ENCODE measurements around the gene LEMD1. TPM values are rescaled to one million over a fixed set of nuclear protein-coding genes. Genes with fewer than 3 reads are reported as not detected.
A peak's percentile ranks its signal among the peaks of the same experiment; 100 is the strongest.

The LEMD1 gene
- total RNA-seq, 2 experiments from 2014 or later = 2.2 to 2.5 TPM

DNA sequence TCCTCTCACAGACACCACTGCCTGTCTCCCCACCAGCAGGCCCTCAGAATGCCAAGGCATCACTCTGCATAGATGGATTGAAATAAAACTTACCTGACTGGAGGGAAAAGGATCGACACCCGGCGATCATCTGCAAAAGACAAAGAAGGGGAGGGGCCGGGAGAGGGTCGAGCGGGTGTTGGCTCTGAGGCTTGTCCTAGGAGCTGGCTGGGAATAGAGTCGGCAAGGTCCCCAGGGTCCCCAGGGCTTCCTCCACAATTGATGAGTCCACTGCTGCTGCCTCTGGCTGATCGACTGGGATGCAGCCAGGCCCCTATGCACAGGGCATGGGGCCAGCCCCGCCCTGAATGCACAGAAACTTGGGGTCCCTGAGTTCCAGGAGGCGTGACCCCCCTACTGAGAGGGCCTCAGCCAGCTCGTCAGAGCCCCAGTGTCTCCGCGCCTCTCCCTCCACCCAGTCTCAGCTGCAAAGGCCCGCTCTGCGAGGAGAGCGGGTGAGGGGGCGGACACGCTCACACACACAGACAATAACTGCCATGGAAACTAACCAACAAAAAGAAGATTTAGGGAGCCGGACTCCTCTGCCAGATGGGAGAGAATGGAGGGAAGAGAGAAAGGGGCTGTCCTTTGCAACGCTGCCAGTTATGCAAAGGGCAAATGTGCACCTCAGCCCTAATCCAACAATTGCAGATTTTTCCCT is 65.3 kb downstream of the LEMD1 start, which contains the start of gene KLHDC8A:
Gene KLHDC8A (minus strand): TSS at position 483 of the 700 bp plus-strand sequence. CDS start 13,318 bp downstream, outside the sequence.
- no peaks in the 10 kb centered on the region for H3K9me3 Mint-ChIP-seq
- no peak within 1 kb of the TSS for H3K4me3 Mint-ChIP-seq
- peaks cover 15% of the 10 kb centered on the region for H3K27me3 Mint-ChIP-seq
- H3K4me1 Mint-ChIP-seq (ENCODE audit: low read depth) = no peaks in the 10 kb centered on the region
- intact Hi-C loops (cut with micrococcal nuclease) = no loop called here
- no peak within 1 kb of the TSS for H3K27ac Mint-ChIP-seq
- DNase-seq = no peak
- H3K36me3 Mint-ChIP-seq = no peaks in the 10 kb centered on the region
- ChIA-PET POLR2A (no interaction called here), CTCF (interaction anchor here (0.5 to 2.7 kb wide), 6 partner anchors 74 to 777 kb away, joined by 3 to 14 read pairs (median 6); no protein-coding TSS in a partner anchor)

DNA sequence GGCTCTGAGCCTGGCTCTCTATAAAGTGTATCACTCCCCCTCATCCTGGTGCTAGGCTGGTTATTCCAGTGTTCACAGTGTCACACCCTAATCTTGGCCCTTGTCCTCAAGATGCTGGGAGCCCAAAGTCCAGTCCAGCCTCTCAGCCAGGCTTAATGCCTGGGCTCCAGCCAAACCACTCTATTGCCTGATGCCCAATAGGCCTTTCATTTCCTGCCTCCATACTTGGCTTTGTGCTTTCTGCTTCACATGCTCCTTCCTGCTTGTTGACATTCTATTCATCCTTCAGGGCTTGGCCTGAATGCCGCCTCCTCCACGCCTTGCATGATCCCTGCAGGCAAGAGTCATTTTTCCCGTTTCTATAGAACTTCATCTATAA is 66.8 kb downstream of the LEMD1 start:
- intact Hi-C loops (cut with micrococcal nuclease) = loop anchor here (2.0 kb wide), 1 partner anchor 76 kb away; no protein-coding TSS in a partner anchor
- POLR2A ChIA-PET = no interaction called here
- H3K27ac Mint-ChIP-seq = no peak overlapping the region
- no peaks in the 10 kb centered on the region for H3K36me3 Mint-ChIP-seq
- H3K9me3 Mint-ChIP-seq = no peaks in the 10 kb centered on the region
- H3K4me3 Mint-ChIP-seq = no peak overlapping the region
- CTCF ChIA-PET = interaction anchor here (0.6 to 3.4 kb wide), 21 partner anchors 9 to 262 kb away, joined by 3 to 133 read pairs (median 5); partner anchors contain the start of gene LEMD1
- peaks cover 13% of the 10 kb centered on the region for H3K27me3 Mint-ChIP-seq
- no peaks in the 10 kb centered on the region for H3K4me1 Mint-ChIP-seq (ENCODE audit: low read depth)
- no peak for DNase-seq

DNA sequence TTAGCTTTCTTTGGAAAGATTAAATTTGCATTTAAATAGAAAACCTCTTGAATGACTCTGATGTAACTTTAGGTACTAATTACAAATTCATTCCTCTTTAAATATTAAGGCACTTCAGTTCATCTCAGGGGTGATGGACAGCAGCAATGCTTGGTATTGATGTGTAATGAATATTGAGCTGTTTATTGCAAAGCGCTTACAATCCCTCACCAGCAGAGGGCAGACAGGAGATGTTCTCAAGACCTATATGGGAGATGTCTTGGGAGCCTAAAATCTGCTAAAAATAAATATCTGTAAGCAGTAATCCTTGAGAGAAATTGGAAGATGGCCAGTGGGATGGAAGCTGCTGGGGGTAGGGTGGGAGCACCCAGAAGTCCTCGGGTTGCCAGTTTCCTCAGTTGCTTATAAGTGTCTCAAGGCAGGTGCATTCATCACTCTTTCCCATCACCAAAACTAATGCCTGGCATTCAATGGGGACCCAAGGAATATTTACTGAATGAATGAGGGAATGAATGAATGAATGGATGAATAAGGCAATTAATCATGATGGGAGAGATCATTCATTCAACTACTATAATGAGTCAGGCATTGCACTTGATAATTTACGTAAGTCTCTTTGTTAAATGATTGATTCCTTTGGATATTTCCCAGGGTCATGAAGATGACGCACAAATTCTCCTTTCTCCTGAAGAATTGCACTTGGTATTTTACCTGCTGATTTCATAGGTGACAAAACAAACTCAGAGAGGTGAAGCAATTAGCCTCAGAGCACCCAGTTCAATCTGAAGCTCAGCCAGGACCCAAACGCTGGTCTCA is 67.4 kb downstream of the LEMD1 start:
- Mint-ChIP-seq H3K27me3 (peaks cover 13% of the 10 kb centered on the region), H3K9me3 (no peaks in the 10 kb centered on the region), H3K27ac (no peak overlapping the region), H3K4me1 (ENCODE audit: low read depth) (no peaks in the 10 kb centered on the region), H3K36me3 (no peaks in the 10 kb centered on the region), H3K4me3 (no peak overlapping the region)
- peak; percentile 68 for DNase-seq
- POLR2A ChIA-PET = no interaction called here
- CTCF ChIA-PET = interaction anchor here (0.5 to 4.8 kb wide), 61 partner anchors 9 to 540 kb away, joined by 3 to 133 read pairs (median 4); partner anchors contain the start of genes LEMD1, NUAK2 and TMCC2
- intact Hi-C loops (cut with micrococcal nuclease) = loop anchor here (1.0 to 2.0 kb wide), 3 partner anchors 76 to 170 kb away; no protein-coding TSS in a partner anchor

DNA sequence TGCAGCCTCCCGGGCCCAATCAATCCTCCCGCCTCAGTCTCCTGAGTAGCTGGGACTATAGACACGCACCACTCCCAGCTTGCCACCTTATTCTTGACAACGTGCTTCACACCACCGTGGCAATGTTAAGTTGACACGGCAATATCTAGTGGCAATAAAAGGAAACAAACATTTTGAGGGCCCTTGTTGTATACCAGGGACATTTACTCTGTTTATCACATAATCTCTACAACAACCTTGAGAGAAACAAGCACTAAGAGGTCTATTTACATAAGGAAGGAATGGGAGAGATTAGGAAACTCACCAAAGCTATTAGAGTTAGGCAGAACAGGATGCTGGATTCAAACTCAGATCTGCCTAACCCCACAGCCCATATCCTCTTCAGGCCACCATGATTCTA is 68.2 kb downstream of the LEMD1 start:
- intact Hi-C loops (cut with micrococcal nuclease) = loop anchor here (1.0 to 2.0 kb wide), 3 partner anchors 77 to 171 kb away; no protein-coding TSS in a partner anchor
- no peak overlapping the region for H3K27ac Mint-ChIP-seq
- no peaks in the 10 kb centered on the region for H3K9me3 Mint-ChIP-seq
- no peaks in the 10 kb centered on the region for H3K36me3 Mint-ChIP-seq
- H3K27me3 Mint-ChIP-seq = peaks cover 17% of the 10 kb centered on the region
- no peak overlapping the region for H3K4me3 Mint-ChIP-seq
- ChIA-PET POLR2A (no interaction called here), CTCF (interaction anchor here (0.5 to 4.8 kb wide), 58 partner anchors 8 to 539 kb away, joined by 3 to 133 read pairs (median 4); partner anchors contain the start of genes LEMD1, NUAK2 and TMCC2)
- no peaks in the 10 kb centered on the region for H3K4me1 Mint-ChIP-seq (ENCODE audit: low read depth)
- no peak for DNase-seq

DNA sequence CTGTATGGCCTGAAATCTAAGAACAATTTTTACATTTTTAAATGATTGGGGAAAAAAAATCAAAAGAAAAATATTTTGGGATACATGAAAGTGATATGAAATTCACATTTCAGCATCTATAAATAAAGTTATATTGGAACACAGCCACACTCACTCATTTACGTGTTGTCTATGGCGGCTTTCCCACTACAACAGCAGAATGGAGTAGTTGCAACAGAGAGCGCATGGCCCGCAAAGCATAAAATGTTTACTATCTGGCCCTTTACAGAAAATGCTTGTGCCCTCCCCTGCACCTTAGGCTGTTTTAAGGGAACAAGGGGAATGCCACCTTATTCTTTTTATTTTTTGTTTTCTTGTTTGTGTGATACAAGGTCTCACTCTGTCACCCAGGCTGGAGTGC is 68.7 kb downstream of the LEMD1 start:
- intact Hi-C loops (cut with micrococcal nuclease) = no loop called here
- POLR2A ChIA-PET = no interaction called here
- no peaks in the 10 kb centered on the region for H3K36me3 Mint-ChIP-seq

DNA sequence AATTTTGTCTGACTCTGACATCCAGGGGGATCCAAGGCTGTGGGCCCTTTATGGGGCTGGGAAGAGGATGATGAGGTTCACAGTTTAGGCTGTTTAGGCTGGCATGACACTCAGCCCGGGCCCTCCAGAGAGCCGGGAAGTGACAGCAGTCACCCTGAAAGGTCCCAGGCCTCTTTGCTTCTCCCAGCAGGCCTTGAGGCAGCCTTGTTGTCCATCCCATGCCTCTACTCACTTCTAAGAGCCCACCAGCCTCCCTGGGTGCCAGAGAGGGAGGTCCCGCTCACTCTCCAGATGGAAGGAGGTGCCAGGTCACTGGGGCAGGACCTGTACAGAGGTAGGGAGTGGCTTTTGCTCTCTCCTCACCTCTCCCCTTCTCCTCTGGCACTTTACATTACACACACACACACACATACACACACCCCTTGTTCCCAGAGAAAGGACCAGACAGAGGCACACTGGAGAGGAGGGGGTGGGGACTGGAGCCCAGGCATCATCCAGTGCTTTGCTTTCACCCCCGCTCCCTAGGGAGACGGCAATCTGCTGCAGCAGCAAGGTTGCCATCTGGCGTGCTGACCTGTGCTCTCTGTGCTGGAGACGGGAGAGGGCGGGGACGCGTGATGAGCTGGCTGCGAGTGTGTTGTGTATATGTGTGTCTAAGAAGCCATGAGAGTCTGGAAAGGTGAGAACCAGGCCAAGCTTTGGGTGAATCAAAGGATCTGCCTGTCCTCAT is 69.7 kb downstream of the LEMD1 start:
- intact Hi-C loops (cut with micrococcal nuclease) = no loop called here
- POLR2A ChIA-PET = no interaction called here
- H3K4me3 Mint-ChIP-seq = no peak overlapping the region
- CTCF ChIA-PET = interaction anchor here (1.0 to 4.8 kb wide), 8 partner anchors 15 to 172 kb away, joined by 3 to 133 read pairs (median 26); no protein-coding TSS in a partner anchor
- H3K27ac Mint-ChIP-seq = no peak overlapping the region
- no peaks in the 10 kb centered on the region for H3K36me3 Mint-ChIP-seq
- H3K9me3 Mint-ChIP-seq = no peaks in the 10 kb centered on the region
- no peaks in the 10 kb centered on the region for H3K4me1 Mint-ChIP-seq (ENCODE audit: low read depth)
- peaks cover 19% of the 10 kb centered on the region for H3K27me3 Mint-ChIP-seq
- no peak for DNase-seq

More for the DNA sequence above, 68.7 kb downstream of the LEMD1 start:
- DNase-seq = no peak
- peaks cover 19% of the 10 kb centered on the region for H3K27me3 Mint-ChIP-seq
- no peak overlapping the region for H3K4me3 Mint-ChIP-seq
- H3K9me3 Mint-ChIP-seq = no peaks in the 10 kb centered on the region
- no peak overlapping the region for H3K27ac Mint-ChIP-seq
- H3K4me1 Mint-ChIP-seq (ENCODE audit: low read depth) = no peaks in the 10 kb centered on the region
- CTCF ChIA-PET = interaction anchor here (1.3 to 4.8 kb wide), 17 partner anchors 10 to 304 kb away, joined by 4 to 133 read pairs (median 12); partner anchors contain the start of gene TMCC2

DNA sequence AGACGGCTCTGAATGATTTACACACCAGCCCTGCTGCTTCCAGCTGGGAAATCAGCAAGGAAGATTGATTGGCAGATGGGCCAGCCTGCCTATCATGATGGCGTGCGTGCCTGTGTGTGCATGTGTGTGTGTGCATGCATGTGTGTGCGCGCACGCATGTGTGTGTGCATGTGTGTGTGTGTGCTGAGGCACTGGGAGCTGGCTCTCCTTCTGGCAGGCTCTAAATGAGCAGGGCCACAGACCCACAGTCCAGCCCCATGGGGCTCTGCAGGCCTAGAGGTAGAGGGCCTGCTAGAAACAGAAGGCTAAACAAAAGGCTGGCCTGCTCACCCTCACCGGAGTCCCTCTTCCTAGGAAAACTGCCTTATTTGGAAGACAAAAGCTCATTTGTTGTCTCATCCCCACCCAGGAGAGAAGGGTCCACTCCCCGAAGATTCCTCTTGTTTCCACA is 71.1 kb downstream of the LEMD1 start:
- Mint-ChIP-seq H3K9me3 (no peaks in the 10 kb centered on the region), H3K4me1 (ENCODE audit: low read depth) (no peaks in the 10 kb centered on the region), H3K4me3 (no peak overlapping the region), H3K27me3 (peaks cover 21% of the 10 kb centered on the region), H3K27ac (no peak overlapping the region), H3K36me3 (no peaks in the 10 kb centered on the region)
- CTCF ChIA-PET = interaction anchor here (0.9 to 4.8 kb wide), 6 partner anchors 15 to 173 kb away, joined by 4 to 58 read pairs (median 9); no protein-coding TSS in a partner anchor
- no peak for DNase-seq
- intact Hi-C loops (cut with micrococcal nuclease) = no loop called here
- POLR2A ChIA-PET = no interaction called here

DNA sequence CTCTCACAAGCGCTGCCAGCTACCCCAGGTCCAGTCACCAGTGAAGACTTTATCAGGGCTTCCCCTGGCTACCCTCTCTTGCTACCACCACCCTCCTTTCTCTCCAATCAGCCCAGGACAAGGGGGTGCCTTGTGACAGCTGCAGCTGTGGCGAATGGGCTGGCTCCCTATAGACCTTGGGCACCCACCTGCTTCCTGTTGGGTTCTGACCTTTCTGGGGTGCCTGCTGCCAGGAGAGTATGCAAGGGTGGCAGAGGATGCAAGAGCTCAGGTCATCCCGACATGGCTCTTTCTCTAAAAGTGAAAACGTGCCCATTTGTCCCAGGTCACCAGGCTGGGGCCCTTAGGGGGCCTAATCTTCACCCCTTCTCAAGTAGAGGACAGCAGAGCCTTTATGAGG is 71.7 kb downstream of the LEMD1 start:
- ChIA-PET POLR2A (no interaction called here), CTCF (interaction anchor here (1.3 to 4.8 kb wide), 6 partner anchors 11 to 174 kb away, joined by 4 to 58 read pairs (median 9); no protein-coding TSS in a partner anchor)
- Mint-ChIP-seq H3K27me3 (peaks cover 27% of the 10 kb centered on the region), H3K36me3 (no peaks in the 10 kb centered on the region), H3K27ac (no peak overlapping the region), H3K4me3 (no peak overlapping the region), H3K9me3 (no peaks in the 10 kb centered on the region), H3K4me1 (ENCODE audit: low read depth) (no peaks in the 10 kb centered on the region)
- DNase-seq = no peak
- intact Hi-C loops (cut with micrococcal nuclease) = no loop called here

DNA sequence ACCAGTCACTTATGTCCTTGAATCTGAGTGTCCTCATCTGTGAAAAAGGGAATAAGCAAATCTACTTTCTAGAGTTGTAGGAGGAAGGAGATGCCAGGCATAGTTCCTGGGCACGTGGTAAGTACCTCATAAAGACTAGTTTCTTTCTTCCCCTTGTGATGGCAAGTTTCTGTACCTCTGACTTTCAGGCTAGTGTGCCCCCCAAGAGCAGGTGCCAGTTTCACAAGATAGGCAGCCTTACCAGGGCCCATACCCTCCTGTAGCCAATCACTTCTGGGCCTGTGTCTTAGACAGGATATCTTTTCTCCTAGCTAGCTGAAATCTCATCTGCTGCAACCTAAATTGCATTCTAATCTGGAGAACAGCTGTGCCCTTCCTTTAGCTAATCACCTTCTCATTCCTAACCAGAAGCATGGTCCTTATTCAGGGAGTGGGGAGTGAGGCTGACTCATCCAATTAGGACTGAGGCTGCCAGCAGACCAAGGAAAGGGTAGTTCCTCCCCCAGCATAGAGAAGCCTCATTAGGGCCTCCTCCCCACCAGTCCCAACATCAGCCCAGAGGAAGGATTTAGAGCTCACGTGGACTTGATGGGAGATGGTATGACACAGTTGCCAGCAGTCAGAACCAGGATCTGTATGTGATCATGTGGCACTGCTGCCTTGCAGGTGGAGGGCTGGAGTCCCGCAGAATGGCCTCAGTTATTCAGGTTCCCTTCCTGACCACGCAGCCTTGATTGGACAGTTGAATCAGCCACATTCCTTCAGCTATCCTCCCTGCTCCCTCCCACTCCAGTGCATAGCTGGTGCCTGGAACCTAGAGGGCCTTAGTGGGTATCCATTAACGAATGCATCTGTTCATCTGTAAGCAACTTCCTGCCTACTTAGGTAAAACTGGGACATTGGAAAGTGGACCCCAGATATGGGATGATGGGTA is 73.0 kb downstream of the LEMD1 start:
- intact Hi-C loops (cut with micrococcal nuclease) = no loop called here
- Mint-ChIP-seq H3K9me3 (no peaks in the 10 kb centered on the region), H3K4me3 (no peak overlapping the region), H3K27me3 (peaks cover 35% of the 10 kb centered on the region), H3K27ac (no peak overlapping the region), H3K36me3 (no peaks in the 10 kb centered on the region), H3K4me1 (ENCODE audit: low read depth) (peaks cover 6% of the 10 kb centered on the region)
- no peak for DNase-seq
- ChIA-PET CTCF (interaction anchor here (1.4 to 3.4 kb wide), 4 partner anchors 10 to 175 kb away, joined by 4 to 13 read pairs (median 5); no protein-coding TSS in a partner anchor), POLR2A (no interaction called here)

DNA sequence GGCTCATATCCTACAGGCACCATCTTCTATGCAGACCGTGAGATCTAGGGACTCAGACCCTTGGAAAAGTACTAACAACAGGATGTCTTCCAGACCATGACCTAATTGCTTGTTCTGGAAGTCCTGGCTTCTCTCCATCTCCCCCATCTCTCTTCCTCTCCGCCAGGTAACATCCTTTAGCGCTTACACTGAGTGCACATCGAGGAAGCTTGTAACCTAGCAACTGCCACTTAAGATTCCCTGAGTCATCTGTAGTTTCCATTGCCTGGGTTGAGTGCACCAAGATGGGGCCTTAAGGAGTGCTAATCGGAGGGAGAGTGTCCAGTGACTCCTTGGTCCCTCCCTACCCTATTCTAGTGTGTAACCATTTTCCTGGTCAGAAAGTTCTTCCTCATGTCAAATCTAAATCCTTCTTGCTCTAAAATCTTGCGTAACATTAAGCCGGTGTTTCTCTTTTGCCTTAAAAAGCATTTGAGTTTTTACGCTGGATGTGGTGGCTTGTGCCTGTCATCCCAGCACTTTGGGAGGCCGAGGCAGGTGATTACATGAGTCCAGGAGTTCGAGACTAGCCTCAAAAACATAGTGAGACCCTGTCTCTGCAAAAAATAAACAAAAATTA is 74.8 kb downstream of the LEMD1 start:
- H3K9me3 Mint-ChIP-seq = no peaks in the 10 kb centered on the region
- ChIA-PET POLR2A (no interaction called here), CTCF (interaction anchor here (1.7 to 2.8 kb wide), 3 partner anchors 12 to 138 kb away, joined by 4 to 8 read pairs (median 6); no protein-coding TSS in a partner anchor)
- H3K36me3 Mint-ChIP-seq = no peaks in the 10 kb centered on the region
- no peak for DNase-seq
- no peak overlapping the region for H3K27ac Mint-ChIP-seq
- H3K4me1 Mint-ChIP-seq (ENCODE audit: low read depth) = peaks cover 6% of the 10 kb centered on the region
- H3K27me3 Mint-ChIP-seq = peaks cover 47% of the 10 kb centered on the region
- no peak overlapping the region for H3K4me3 Mint-ChIP-seq
- intact Hi-C loops (cut with micrococcal nuclease) = no loop called here

Data from activated CD4-positive, alpha-beta memory T cell treated with anti-CD3 and anti-CD28 coated beads for 36 hours (primary cell).